Measurements from ENCODE around the gene SUPT5H.

GRCh38 chr19:39518975-39519374 is 73.6 kb downstream of the SUPT5H start:
- TF ChIP-seq CTCF (IDR thresholded peaks at IDR 0.05; ENCODE audit: poor library complexity) = no peak
- TF ChIP-seq EZH2 (IDR thresholded peaks at IDR 0.05; ENCODE audit: borderline replicate concordance) = no peak

Data from hepatocyte (in vitro differentiated cells).